Stimulated activated naive CD4-positive, alpha-beta T cell treated with Interleukin-2 at 50 U/mL for 16 hours (primary cell): Measurements from ENCODE around the gene CDH23.

Source experiments
- DNase-seq: peaks from one replicate; lab custom pipeline; 2025; lab: John Stamatoyannopoulos, UW

Gene CDH23

GRCh38 chr10:71746344-71747037 is 349.8 kb downstream of the CDH23 start:
- DNase-seq = no peak

DNA sequence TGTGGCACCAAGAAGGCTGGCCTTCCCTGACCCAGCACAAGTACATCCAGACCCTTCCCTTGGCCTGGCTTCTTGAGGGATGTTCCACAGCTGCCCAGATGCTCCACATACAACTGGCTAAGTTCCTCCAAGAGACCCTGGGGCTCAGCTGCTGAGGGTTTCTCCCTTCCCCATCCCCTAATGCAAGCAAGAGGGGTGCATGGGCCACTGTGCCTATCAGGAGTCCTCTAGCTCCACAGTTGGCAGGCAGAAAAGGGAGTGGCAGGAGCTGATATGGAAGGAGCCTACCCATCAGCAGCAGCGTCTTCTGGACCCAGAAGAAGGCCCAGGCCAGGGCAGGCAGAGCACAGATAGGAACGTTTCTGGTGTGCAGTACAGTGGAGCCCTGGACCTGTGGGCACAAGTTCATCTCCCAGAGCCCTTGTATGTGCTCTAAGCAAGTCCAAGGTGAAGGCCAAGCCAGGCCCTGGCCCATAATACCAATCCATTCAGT is 350.4 kb downstream of the CDH23 start:
- no peak for DNase-seq

DNA sequence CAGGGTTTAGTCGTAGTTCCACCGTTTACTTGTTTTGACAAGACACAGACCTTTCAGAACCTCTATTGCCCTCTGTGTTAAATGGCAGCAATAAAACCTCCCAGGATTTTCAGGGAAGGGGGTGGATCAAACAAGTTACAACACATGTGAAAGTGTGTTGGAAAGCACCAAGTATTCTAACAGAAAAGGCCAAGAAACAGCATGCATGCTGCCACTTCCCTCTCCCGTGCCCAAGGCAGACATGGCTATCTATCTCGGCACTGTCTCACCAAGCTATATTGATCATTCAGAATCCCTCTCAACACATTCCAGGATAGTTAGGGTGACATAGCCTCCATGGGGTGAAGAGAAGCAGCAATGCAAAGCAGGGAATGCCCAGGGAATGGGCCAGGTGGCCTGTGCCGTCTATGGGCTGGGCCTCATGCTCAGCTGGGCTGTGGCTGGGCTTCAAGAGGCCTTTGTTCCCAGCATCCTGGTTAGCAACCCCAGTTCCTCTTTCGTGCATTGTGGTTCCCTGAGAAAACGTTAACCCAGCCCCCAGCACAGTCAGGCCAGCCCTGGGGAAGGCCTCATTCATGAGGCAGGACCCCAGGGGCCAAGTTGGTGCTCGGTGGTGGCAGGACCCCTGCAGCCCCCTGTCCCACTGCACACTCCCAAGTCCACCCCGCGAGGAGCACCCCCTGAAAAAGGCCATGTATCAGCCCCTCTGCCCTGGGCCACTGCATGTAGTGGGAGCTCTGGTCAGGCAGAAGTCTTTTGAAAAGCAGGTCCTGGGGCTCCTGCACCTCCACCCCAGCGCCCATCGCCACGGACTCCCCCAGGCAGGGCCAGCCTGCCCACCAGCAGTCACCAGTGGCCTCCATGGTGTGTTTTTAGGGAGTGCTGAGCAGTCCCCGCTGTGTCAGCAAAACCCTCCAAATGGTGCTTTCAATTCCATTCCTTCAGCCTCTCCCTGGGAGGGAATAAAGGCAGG is 351.1 kb downstream of the CDH23 start:
- DNase-seq = no peak

- DNase-seq = peak; percentile 60
These were observed 352.0 kb downstream of the CDH23 start for GRCh38 chr10:71748671-71749191.

- DNase-seq = no peak
These were observed 352.7 kb downstream of the CDH23 start for GRCh38 chr10:71749396-71749795.

- DNase-seq = no peak
These were observed 353.6 kb downstream of the CDH23 start for GRCh38 chr10:71750124-71750841.

DNA sequence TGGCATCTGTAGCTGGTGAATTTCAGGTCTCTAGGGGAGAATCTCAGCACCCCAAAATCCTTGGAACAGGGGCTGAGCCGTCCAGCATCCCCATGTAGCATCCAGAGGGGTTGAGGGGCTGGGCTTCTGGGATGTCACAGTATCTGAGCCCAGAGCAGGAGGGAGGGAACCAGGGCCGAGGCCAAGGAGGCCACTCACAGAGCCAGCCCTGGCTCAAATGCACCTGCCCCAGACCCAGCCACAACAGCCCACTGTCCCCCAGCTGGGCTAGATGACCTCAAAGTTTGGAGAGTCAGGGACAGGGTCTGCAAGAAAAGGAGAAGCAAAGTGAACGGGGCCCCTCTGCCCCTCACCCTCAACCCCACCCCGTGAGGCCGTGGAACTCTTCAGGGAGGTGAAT is 354.3 kb downstream of the CDH23 start:
- DNase-seq = no peak

- DNase-seq = no peak
These were observed 354.9 kb downstream of the CDH23 start for GRCh38 chr10:71751515-71752224.

DNA sequence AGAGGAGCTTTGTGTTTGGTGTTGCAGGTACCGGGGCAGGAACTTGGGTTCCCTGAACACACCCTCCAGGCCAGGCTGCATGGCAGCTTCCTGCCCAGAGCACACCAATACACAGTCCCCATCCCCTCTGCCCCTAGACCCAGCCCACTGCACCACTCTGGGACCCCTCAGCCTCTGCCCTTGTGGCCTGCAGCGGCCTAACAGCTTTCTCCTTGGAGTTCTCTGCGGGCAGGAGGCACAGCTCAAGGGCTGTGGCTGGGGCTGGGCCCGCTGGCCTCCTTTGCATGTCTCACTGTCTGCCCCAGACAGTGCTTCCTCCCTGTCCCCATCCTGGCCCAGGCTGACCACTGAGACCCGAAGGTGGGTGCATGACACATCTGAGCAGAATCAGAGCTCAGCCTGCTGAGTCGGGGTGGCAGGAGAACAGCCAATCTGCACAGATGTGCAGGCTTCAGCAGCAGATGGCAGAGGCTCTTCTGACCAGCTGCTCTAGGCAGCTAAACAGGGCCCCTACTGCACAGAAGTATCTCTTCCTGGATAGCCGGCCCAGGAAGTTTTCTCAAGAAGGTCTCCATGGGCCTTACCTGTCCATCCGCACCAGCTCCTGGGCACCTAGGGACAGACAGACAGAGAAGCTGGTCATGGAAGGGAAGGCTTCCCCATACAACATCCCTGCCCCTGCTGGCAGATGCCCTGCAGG is 355.8 kb downstream of the CDH23 start:
- DNase-seq = no peak

- no peak for DNase-seq
These were observed 356.6 kb downstream of the CDH23 start for GRCh38 chr10:71753091-71753959.

DNA sequence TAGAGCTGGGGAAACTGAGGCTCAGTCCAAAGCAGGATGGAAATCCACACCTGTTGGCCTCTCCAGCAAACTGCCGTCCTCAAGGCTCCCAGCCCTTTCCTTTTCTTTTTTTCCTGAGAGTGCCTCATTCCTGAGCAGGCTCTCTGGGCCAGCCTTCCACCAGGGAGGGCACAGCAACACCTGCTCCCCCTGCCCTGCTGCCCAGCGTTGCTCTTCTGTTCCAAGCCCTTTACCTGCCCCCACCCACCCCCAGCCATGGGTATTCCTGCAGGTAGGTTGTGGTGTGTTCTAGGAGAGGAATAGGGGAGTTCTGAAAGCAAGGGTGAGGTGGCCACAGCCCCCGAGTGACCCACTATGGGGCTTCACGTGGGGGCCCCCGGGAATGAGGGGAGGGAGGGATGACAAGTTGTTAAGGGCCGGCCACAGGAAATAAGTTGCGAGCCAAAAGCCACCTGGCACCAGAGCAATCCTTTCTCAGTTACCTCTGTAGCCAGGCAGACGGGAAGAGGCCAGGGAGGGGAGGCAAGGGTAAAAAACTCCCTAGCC is 357.3 kb downstream of the CDH23 start:
- DNase-seq = no peak

DNA sequence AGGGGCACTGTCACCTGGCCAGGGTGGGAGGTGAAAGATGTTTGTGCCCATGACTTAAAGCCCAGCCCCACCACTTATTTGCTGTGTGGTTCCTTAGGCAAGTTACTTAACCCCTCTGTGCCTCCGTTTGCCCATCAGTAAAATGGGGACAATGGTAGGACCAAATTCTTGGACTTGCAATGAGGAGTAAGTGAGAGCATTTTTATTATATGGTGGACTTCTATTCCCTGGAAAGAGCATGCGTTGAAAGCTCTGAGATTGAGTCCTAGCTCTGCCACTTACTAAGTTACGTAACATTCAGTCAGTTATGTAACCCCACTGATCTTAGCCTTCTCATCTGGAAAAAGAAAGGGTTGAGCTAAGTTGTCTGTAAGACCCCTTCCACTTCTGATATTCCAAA is 357.8 kb downstream of the CDH23 start:
- DNase-seq = no peak

DNA sequence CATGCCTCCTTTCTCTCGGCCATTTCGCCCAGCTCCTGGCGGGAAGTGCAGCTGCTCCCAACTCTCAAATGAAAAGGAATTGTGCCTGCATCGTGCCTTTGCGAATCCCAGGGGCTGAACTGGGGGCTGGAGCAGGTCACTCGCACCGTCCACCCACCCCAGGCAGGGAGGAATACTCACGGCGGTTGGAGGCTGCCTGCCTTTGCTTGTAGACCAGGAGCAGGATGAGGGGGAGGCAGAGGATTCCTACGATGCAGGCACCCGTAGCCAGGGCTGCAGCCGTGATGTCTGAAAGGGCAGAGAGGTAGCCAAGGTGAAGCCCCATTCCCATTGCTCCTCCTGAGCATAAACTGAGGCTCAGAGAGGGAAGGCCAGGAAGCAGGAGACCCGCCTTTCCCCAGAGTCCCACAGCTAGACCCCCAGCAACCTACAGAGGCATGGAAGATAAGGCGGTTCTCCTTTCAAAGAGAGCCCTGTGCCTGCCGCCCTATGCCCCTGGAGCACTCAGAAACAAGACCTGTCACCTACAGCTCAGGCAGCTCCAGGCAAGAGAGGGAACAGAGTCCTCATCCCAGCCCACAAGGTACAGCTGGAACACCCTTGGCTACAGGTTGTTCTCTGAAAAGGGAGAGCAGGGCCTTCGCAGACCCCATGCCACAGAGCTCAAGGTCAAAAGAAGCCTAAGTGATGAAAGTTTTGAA is 358.6 kb downstream of the CDH23 start:
- DNase-seq = no peak

DNA sequence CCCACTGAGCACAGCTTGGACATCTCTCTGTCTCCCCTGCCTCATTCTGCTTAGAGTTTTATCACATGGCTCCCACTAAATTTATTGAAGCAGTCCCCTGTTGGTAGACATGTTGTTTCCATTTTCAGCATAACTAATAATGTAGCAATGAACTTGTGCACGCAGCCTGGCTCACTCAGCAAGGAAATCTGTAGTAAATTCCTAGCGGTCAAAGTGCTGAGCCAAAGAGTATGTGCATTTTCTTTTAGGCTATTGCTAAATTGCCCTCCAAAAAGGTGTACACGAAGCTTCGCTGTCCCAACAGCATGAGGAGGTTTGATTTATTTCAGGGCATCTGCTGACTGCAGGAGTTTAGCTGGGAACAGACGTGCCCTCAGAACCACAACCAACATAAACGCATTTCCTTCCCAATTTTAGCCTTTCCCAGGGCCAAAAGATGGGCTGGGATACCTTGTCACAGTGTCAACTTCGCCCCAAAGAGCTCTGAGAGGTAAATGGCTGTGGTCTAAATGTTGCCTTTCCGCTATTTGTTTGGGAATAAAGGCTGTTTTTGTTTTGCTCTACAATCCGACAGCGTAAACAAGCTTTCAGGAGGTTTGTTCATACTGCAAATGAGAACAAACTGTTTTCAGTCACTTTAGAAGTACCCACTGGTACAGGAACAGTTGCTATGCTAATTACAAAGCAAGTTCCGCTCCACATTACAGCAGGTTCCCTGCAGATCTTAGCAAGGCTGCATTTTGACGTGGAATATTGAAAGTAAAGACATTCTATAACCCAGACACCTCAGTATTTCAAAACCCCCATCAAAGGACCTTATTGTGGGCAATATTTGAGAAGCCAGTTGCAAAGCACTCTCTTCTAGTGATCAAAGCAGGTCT is 359.8 kb downstream of the CDH23 start:
- DNase-seq = no peak

- no peak for DNase-seq
These were observed 360.7 kb downstream of the CDH23 start for GRCh38 chr10:71757399-71757922.

GRCh38 chr10:71761105-71761511 is 364.4 kb downstream of the CDH23 start:
- peak; percentile 51 for DNase-seq

DNA sequence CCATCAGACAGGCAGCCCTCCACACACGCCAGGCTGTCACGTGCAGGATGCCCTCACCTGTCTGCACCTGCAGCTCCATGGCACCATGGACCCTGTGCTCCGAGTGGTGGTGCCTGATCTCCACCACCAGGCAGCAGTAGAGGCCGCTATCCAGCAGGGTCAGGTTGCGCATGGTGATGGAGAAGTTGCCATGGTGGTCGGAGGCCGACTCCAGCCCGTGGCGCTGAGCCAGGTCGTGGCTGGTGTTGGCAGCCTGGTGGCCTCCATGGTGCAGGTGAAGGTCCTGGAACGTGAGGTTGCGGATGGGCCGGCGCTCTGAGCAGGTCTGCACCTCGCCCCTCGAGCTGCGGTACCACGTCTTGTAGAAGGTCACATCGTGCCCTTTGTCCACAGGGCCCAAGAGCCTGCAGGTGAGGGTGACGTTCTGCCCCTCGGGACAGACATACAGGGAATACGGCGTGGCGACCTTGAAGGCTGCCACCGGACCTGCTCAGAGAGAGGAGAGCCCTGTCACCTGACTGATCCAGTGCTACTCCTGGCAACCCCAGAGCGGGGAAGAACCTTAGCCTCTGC is 364.9 kb downstream of the CDH23 start:
- DNase-seq = no peak
